Measurements from ENCODE around the gene TM7SF2. TPM values are rescaled to one million over a fixed set of nuclear protein-coding genes. Genes with fewer than 3 reads are reported as not detected.
A peak's percentile ranks its signal among the peaks of the same experiment; 100 is the strongest.

Gene TM7SF2
- total and polyA plus RNA-seq, 2 of the 13 experiments (the other 11 are each of a cell fraction or from before 2014, with no cell fraction given): 56.0 to 66.9 TPM

GRCh38 chr11:65110354-65110861 lies 1.3 kb upstream of the TM7SF2 start (continued):
- TF ChIP-seq PRDM15 (CRISPR knock-in tag; IDR thresholded peaks at IDR 0.05) (no peak), FOXM1 (CRISPR knock-in tag; IDR thresholded peaks at IDR 0.05) (no peak), CTCF (CRISPR knock-in tag; IDR thresholded peaks at IDR 0.05) (peak; percentile 91), YEATS4 (CRISPR knock-in tag; IDR thresholded peaks at IDR 0.05; ENCODE audit: borderline replicate concordance) (no peak), ZNF235 (CRISPR knock-in tag; IDR thresholded peaks at IDR 0.05; ENCODE audit: borderline replicate concordance) (no peak; the same call in 1 of the 2 replicates), MXD3 (CRISPR knock-in tag; IDR thresholded peaks at IDR 0.05) (no peak), IRF2 (CRISPR knock-in tag; IDR thresholded peaks at IDR 0.05) (0 out of 2 replicates have a peak, but pooled peaks have one; percentile 24), ZNF720 (CRISPR knock-in tag; IDR thresholded peaks at IDR 0.05) (no peak), ZNF350 (CRISPR knock-in tag; IDR thresholded peaks at IDR 0.05; ENCODE audit: borderline replicate concordance, low read depth) (peak; percentile 28; the same call in 1 of the 2 replicates), ZNF609 (CRISPR knock-in tag; IDR thresholded peaks at IDR 0.05; ENCODE audit: borderline replicate concordance) (no peak), FOXA1 (IDR thresholded peaks at IDR 0.05) (no peak), FOXA1 (CRISPR knock-in tag; IDR thresholded peaks at IDR 0.05) (no peak), PLSCR1 (CRISPR knock-in tag; IDR thresholded peaks at IDR 0.05; ENCODE audit: borderline replicate concordance) (no peak), ZFP37 (CRISPR knock-in tag; IDR thresholded peaks at IDR 0.05; ENCODE audit: borderline replicate concordance) (no peak), MXI1 (IDR thresholded peaks at IDR 0.05; ENCODE audit: borderline replicate concordance, low read depth, low read length) (peak; percentile 69; the same call in 1 of the 3 replicates), ZMYM3 (CRISPR knock-in tag; IDR thresholded peaks at IDR 0.05) (no peak), ZFP62 (CRISPR knock-in tag; IDR thresholded peaks at IDR 0.05) (no peak), YEATS2 (CRISPR knock-in tag; IDR thresholded peaks at IDR 0.05; ENCODE audit: borderline replicate concordance) (no peak; the same call in 1 of the 2 replicates), RFXAP (CRISPR knock-in tag; IDR thresholded peaks at IDR 0.05; ENCODE audit: borderline replicate concordance) (0 out of 2 replicates have a peak, but pooled peaks have one; percentile 40)

Data from HepG2 (cell line).